HG02798 (cell line): ENCODE results near the gene MYMX.

Experiments
- ATAC-seq: cut with Tn5 transposase; IDR thresholded peaks from one replicate; pipeline ENCODE4 v1.9.1; 2021; ENCODE audit warnings: mild to moderate bottlenecking; ENCODE audit not compliant: unreplicated experiment, poor library complexity

The MYMX gene

GRCh38 chr6:44260451-44261297, 43.9 kb downstream of the MYMX start:
- no peak for ATAC-seq

GRCh38 chr6:44261581-44261980, 44.9 kb downstream of the MYMX start:
- ATAC-seq, result no peak

- no peak for ATAC-seq
These were observed 46.0 kb downstream of the MYMX start for GRCh38 chr6:44262467-44263353.

- ATAC-seq, result no peak
These were observed 46.8 kb downstream of the MYMX start for GRCh38 chr6:44263354-44264100.

- ATAC-seq, result peak; percentile 25
These were observed 47.7 kb downstream of the MYMX start for GRCh38 chr6:44264154-44265006.

- ATAC-seq, result peak; percentile 53
These were observed 48.4 kb downstream of the MYMX start, which contains the start of gene NFKBIE for GRCh38 chr6:44265007-44265721. TSS of gene NFKBIE (minus strand) at chr6:44265551. CDS start at chr6:44265346, 205 bp downstream.

GRCh38 chr6:44265722-44266233, 49.1 kb downstream of the MYMX start:
- no peak for ATAC-seq

- ATAC-seq, result peak; percentile 32
These were observed 49.6 kb downstream of the MYMX start for GRCh38 chr6:44266347-44266746.

- ATAC-seq, result no peak
These were observed 50.5 kb downstream of the MYMX start for GRCh38 chr6:44267252-44267651.
